CD4-positive, CD25-positive, alpha-beta regulatory T cell (primary cell): Measurements from ENCODE around the gene ZFYVE1. TPM values are rescaled to one million over a fixed set of nuclear protein-coding genes. Genes with fewer than 3 reads are reported as not detected.

Source experiments
- ATAC-seq, 2 donors: fragments of 150-1000 bp; cut with Tn5 transposase; one replicate each; pipeline ENCODE4 v1.10.0; 2021; ENCODE audit warnings: low read depth in 2 of 2, moderate number of reproducible peaks in 2 of 2, moderate library complexity in 1 of 2
- DNase-seq, 3 donors: peaks; one replicate each; pipeline versions ENCODE4 v3.0.0 to v3.0.0-alpha.2; 2012 to 2022; ENCODE audit warnings: mixed read lengths in 1 of 3
- H3K27ac ChIP-seq: one replicate; pipeline ENCODE4 v1.7.0; 2013; ENCODE audit warnings: mild to moderate bottlenecking, low read length; ENCODE audit not compliant: insufficient read depth, poor library complexity, severe bottlenecking
- H3K27me3 ChIP-seq: one replicate; pipeline ENCODE4 v1.7.0; 2013; ENCODE audit warnings: low read length; ENCODE audit not compliant: control insufficient read depth, insufficient read depth
- H3K36me3 ChIP-seq: one replicate; pipeline ENCODE4 v1.7.0; 2013; ENCODE audit warnings: mild to moderate bottlenecking, low read length, moderate library complexity; ENCODE audit not compliant: control insufficient read depth, insufficient read depth
- H3K4me1 ChIP-seq: 2 replicates; pipeline ENCODE4 v1.7.0; 2013; ENCODE audit warnings: mild to moderate bottlenecking, low read length; ENCODE audit not compliant: insufficient read depth, control insufficient read depth, poor library complexity, severe bottlenecking
- H3K4me3 ChIP-seq: one replicate; pipeline ENCODE4 v1.7.0; 2013; ENCODE audit warnings: low read depth, mild to moderate bottlenecking, low read length, moderate library complexity
- H3K9me3 ChIP-seq, 2 experiments: 1 replicate in 1 of 2; 2 replicates in 1 of 2; pipeline ENCODE4 v1.7.0; 2013; ENCODE audit warnings: low read length in 2 of 2, mild to moderate bottlenecking in 1 of 2, moderate library complexity in 1 of 2; ENCODE audit not compliant: control insufficient read depth in 2 of 2
- H3K27ac Mint-ChIP-seq, 3 donors: one replicate each; pipeline ENCODE4 v1.8.0; 2020 to 2022; ENCODE audit warnings: mild to moderate bottlenecking in 3 of 3, mixed read lengths in 3 of 3, moderate library complexity in 2 of 3
- H3K27me3 Mint-ChIP-seq: one replicate; pipeline ENCODE4 v1.8.0; 2022; ENCODE audit warnings: mild to moderate bottlenecking, mixed read lengths
- H3K36me3 Mint-ChIP-seq: one replicate; pipeline ENCODE4 v1.8.0; 2020; ENCODE audit warnings: mixed read lengths
- H3K4me1 Mint-ChIP-seq, 4 donors: one replicate each; pipeline ENCODE4 v1.8.0; 2020 to 2022; ENCODE audit warnings: mixed read lengths in 4 of 4, mild to moderate bottlenecking in 1 of 4
- H3K4me3 Mint-ChIP-seq, 4 donors: one replicate each; pipeline ENCODE4 v1.8.0; 2020 to 2022; ENCODE audit warnings: mild to moderate bottlenecking in 4 of 4, mixed read lengths in 4 of 4, moderate library complexity in 3 of 4
- H3K9me3 Mint-ChIP-seq, 7 donors: one replicate each; pipeline ENCODE4 v1.8.0; 2020 to 2022; ENCODE audit warnings: mixed read lengths in 7 of 7, mild to moderate bottlenecking in 3 of 7, moderate library complexity in 2 of 7
- polyA plus RNA-seq, 4 donors: library from polyadenylated mRNA; unstranded; fragments of 300-500 nt; fragmentation: Illumina TruSeq; gene quantifications; one replicate each; pipeline ENCODE4 v1.2.3, GENCODE V29; 2021
- total RNA-seq: library from RNA; stranded (reverse); gene quantifications from one replicate; pipeline ENCODE4 v1.2.3, GENCODE V29; 2022

The ZFYVE1 gene
- total and polyA plus RNA-seq, 5 donors from 2014 or later, result 4.1 to 22.8 (median 5.9) TPM

- ATAC-seq (no peak), DNase-seq (no peak)
- H3K4me3 Mint-ChIP-seq, result no peak overlapping the region
- peaks cover 7 to 12% (median 10%) of the 10 kb centered on the region in 4 donors for H3K4me1 Mint-ChIP-seq
- no peaks in the 10 kb centered on the region for H3K4me1 ChIP-seq
- no peaks in the 10 kb centered on the region for H3K9me3 ChIP-seq
- no peaks in the 10 kb centered on the region for H3K27me3 ChIP-seq
- H3K27ac ChIP-seq, result no peak overlapping the region
- H3K4me3 ChIP-seq, result no peak overlapping the region
- H3K36me3 ChIP-seq, result peaks cover 24% of the 10 kb centered on the region
- H3K9me3 Mint-ChIP-seq, result no peaks in the 10 kb centered on the region
- H3K27me3 Mint-ChIP-seq, result no peaks in the 10 kb centered on the region
- peaks cover 26% of the 10 kb centered on the region for H3K36me3 Mint-ChIP-seq
- H3K27ac Mint-ChIP-seq, result peak overlapping the region in 1 of 3 donors; percentile 5
Measured at GRCh38 chr14:73003681-73004080, 23.2 kb downstream of the ZFYVE1 start.

- no peaks in the 10 kb centered on the region for H3K9me3 ChIP-seq
- Mint-ChIP-seq H3K9me3 (peaks cover 0 to 2% (median 0%) of the 10 kb centered on the region in 7 donors), H3K36me3 (peaks cover 39% of the 10 kb centered on the region), H3K27ac (peak overlapping the region in 1 of 3 donors; percentile 51), H3K4me3 (no peak overlapping the region), H3K4me1 (peaks cover 4 to 16% (median 8%) of the 10 kb centered on the region in 4 donors), H3K27me3 (no peaks in the 10 kb centered on the region)
- H3K27me3 ChIP-seq, result no peaks in the 10 kb centered on the region
- no peak overlapping the region for H3K4me3 ChIP-seq
- DNase-seq (no peak), ATAC-seq (no peak)
- no peak overlapping the region for H3K27ac ChIP-seq
- no peaks in the 10 kb centered on the region for H3K4me1 ChIP-seq
- H3K36me3 ChIP-seq, result peaks cover 47% of the 10 kb centered on the region
Measured at GRCh38 chr14:73000073-73000472, 26.8 kb downstream of the ZFYVE1 start.

- ATAC-seq (no peak), DNase-seq (no peak)
- H3K4me1 Mint-ChIP-seq, result peaks cover 4 to 16% (median 8%) of the 10 kb centered on the region in 4 donors
- H3K4me3 Mint-ChIP-seq, result no peak overlapping the region
- Histone ChIP-seq H3K27me3 (no peaks in the 10 kb centered on the region), H3K36me3 (peaks cover 51% of the 10 kb centered on the region), H3K27ac (no peak overlapping the region), H3K4me1 (no peaks in the 10 kb centered on the region), H3K4me3 (no peak overlapping the region), H3K9me3 (no peaks in the 10 kb centered on the region)
- H3K27ac Mint-ChIP-seq, result no peak overlapping the region
- no peaks in the 10 kb centered on the region for H3K27me3 Mint-ChIP-seq
- peaks cover 39% of the 10 kb centered on the region for H3K36me3 Mint-ChIP-seq
- H3K9me3 Mint-ChIP-seq, result peaks cover 0 to 2% (median 0%) of the 10 kb centered on the region in 7 donors
Measured at GRCh38 chr14:72999316-72999715, 27.6 kb downstream of the ZFYVE1 start.

- Mint-ChIP-seq H3K27ac (no peak overlapping the region), H3K27me3 (no peaks in the 10 kb centered on the region), H3K4me3 (no peak overlapping the region), H3K36me3 (peaks cover 32% of the 10 kb centered on the region), H3K9me3 (peaks cover 0 to 2% (median 0%) of the 10 kb centered on the region in 7 donors), H3K4me1 (peaks cover 4 to 16% (median 8%) of the 10 kb centered on the region in 4 donors)
- no peak for ATAC-seq
- no peaks in the 10 kb centered on the region for H3K9me3 ChIP-seq
- no peak overlapping the region for H3K4me3 ChIP-seq
- H3K4me1 ChIP-seq, result no peaks in the 10 kb centered on the region
- H3K36me3 ChIP-seq, result peaks cover 48% of the 10 kb centered on the region
- no peaks in the 10 kb centered on the region for H3K27me3 ChIP-seq
- no peak for DNase-seq
- H3K27ac ChIP-seq, result no peak overlapping the region
Measured at GRCh38 chr14:72998252-72998903, 28.5 kb downstream of the ZFYVE1 start.

GRCh38 chr14:72996916-72997315, 30.0 kb downstream of the ZFYVE1 start:
- Histone ChIP-seq H3K9me3 (no peaks in the 10 kb centered on the region), H3K27me3 (no peaks in the 10 kb centered on the region), H3K27ac (no peak overlapping the region), H3K4me1 (no peaks in the 10 kb centered on the region), H3K36me3 (peaks cover 50% of the 10 kb centered on the region), H3K4me3 (no peak overlapping the region)
- Mint-ChIP-seq H3K27ac (peak overlapping the region in 1 of 3 donors; percentile 45), H3K36me3 (peaks cover 38% of the 10 kb centered on the region), H3K9me3 (peaks cover 0 to 2% (median 0%) of the 10 kb centered on the region in 7 donors), H3K4me3 (no peak overlapping the region), H3K27me3 (no peaks in the 10 kb centered on the region), H3K4me1 (peaks cover 4 to 16% (median 5%) of the 10 kb centered on the region in 4 donors)
- DNase-seq (no peak), ATAC-seq (no peak)

GRCh38 chr14:72990171-72990570, 36.7 kb downstream of the ZFYVE1 start:
- H3K4me1 Mint-ChIP-seq, result peaks cover 0 to 8% (median 0%) of the 10 kb centered on the region in 4 donors
- no peak overlapping the region for H3K4me3 Mint-ChIP-seq
- Histone ChIP-seq H3K36me3 (peaks cover 24% of the 10 kb centered on the region), H3K27me3 (no peaks in the 10 kb centered on the region), H3K27ac (no peak overlapping the region), H3K4me1 (no peaks in the 10 kb centered on the region), H3K9me3 (no peaks in the 10 kb centered on the region), H3K4me3 (no peak overlapping the region)
- ATAC-seq (no peak), DNase-seq (no peak)
- no peaks in the 10 kb centered on the region for H3K27me3 Mint-ChIP-seq
- H3K27ac Mint-ChIP-seq, result no peak overlapping the region
- H3K36me3 Mint-ChIP-seq, result peaks cover 22% of the 10 kb centered on the region
- H3K9me3 Mint-ChIP-seq, result no peaks in the 10 kb centered on the region

GRCh38 chr14:72986857-72987256, 40.0 kb downstream of the ZFYVE1 start:
- Mint-ChIP-seq H3K36me3 (peaks cover 40% of the 10 kb centered on the region), H3K27ac (peak overlapping the region in 1 of 3 donors; percentile 43), H3K27me3 (no peaks in the 10 kb centered on the region), H3K4me1 (peaks cover 0 to 8% (median 2%) of the 10 kb centered on the region in 4 donors), H3K9me3 (no peaks in the 10 kb centered on the region), H3K4me3 (no peak overlapping the region)
- H3K27ac ChIP-seq, result no peak overlapping the region
- no peaks in the 10 kb centered on the region for H3K4me1 ChIP-seq
- DNase-seq, result no peak
- no peak for ATAC-seq
- no peaks in the 10 kb centered on the region for H3K27me3 ChIP-seq
- peaks cover 17% of the 10 kb centered on the region for H3K36me3 ChIP-seq
- no peaks in the 10 kb centered on the region for H3K9me3 ChIP-seq
- no peak overlapping the region for H3K4me3 ChIP-seq

- Mint-ChIP-seq H3K36me3 (peaks cover 41% of the 10 kb centered on the region), H3K27ac (no peak overlapping the region), H3K4me1 (peaks cover 0 to 8% (median 3%) of the 10 kb centered on the region in 4 donors), H3K27me3 (no peaks in the 10 kb centered on the region), H3K9me3 (no peaks in the 10 kb centered on the region), H3K4me3 (no peak overlapping the region)
- Histone ChIP-seq H3K9me3 (no peaks in the 10 kb centered on the region), H3K4me3 (no peak overlapping the region), H3K4me1 (no peaks in the 10 kb centered on the region), H3K27me3 (no peaks in the 10 kb centered on the region), H3K27ac (no peak overlapping the region), H3K36me3 (peaks cover 23% of the 10 kb centered on the region)
- ATAC-seq (no peak), DNase-seq (no peak)
Measured at GRCh38 chr14:72986214-72986613, 40.7 kb downstream of the ZFYVE1 start.
